ENCODE results near the gene PAWR.
"Not testable (repeated sequence)": the region's sequence is repeated elsewhere in the genome, so short reads cannot be mapped to it uniquely, and the experiment has no call there.

DNA sequence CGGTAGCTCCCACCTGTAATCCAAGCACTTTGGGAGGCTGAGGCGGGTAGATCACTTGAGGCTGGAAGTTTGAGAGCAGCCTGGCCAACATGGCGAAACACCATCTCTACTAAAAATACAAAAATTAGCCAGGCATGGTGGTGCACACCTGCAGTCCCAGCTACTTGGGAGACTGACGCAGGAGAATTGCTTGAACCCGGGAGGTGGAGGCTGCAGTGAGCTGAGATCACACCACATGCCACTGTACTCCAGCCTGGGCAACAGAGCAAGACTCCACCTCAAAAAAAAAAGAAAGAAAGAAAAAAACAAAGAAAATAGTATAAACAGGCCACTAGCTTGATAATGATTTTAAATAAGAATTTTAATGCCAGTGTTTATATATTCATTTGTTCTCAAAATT is 6.4 kb downstream of the PAWR start:
- TF ChIP-seq CTCF, EZH2phosphoT487 (IDR thresholded peaks at IDR 0.05): not testable (repeated sequence)

Data from neural progenitor cell (in vitro differentiated cells).